Tibial nerve (tissue), 3 donors: ENCODE results near the gene XKR7.

Experiments
- CTCF ChIP-seq, 5 experiments: fragments of 200-600 bp in 3 of 5; fragments of 450-650 bp in 2 of 5; sonication (generic) in 3 of 5; IDR thresholded peaks; one replicate each; pipeline ENCODE4 v1.5.1; 2016 to 2019; ENCODE audit warnings: antibody characterized with exemption in 5 of 5, mild to moderate bottlenecking in 3 of 5, moderate library complexity in 2 of 5
- POLR2A ChIP-seq, 2 donors: fragments of 450-650 bp; IDR thresholded peaks; one replicate each; pipeline ENCODE4 v1.6.1; 2017; ENCODE audit warnings: antibody characterized with exemption in 2 of 2, mild to moderate bottlenecking in 2 of 2, moderate library complexity in 2 of 2

GRCh38 chr20:31919410-31920155, 48.4 kb upstream of the XKR7 start:
- TF ChIP-seq CTCF (IDR thresholded peaks at IDR 0.05): no peak
- no peak for TF ChIP-seq POLR2A (IDR thresholded peaks at IDR 0.05)
